IPS-NIHi7 (cell line): ENCODE measurements around the gene DACT1.

Experiments
- DNase-seq: peaks from one replicate; pipeline ENCODE4 v3.0.0; 2012; ENCODE audit warnings: mixed read lengths; ENCODE audit errors: extremely low spot score

The DACT1 gene

DNA sequence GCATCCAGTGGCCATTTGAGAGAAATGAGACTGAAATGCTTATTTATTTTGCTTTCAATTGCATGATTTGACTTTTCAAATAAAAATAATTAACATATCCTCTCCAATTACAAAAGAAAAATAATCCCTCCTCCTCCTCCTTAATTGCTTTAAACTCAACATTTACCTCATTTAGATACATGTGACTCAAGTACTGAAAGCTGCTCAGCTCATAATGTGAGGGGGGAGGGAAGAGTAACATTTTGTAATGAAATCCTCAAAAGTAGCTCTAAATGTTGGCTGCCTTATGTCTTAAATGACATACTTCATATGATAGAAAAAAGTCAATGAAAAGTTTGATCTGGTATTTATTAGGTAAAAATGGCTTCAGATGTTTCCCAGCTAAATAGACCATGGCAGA is 29.0 kb downstream of the DACT1 start:
- DNase-seq: no peak

DNA sequence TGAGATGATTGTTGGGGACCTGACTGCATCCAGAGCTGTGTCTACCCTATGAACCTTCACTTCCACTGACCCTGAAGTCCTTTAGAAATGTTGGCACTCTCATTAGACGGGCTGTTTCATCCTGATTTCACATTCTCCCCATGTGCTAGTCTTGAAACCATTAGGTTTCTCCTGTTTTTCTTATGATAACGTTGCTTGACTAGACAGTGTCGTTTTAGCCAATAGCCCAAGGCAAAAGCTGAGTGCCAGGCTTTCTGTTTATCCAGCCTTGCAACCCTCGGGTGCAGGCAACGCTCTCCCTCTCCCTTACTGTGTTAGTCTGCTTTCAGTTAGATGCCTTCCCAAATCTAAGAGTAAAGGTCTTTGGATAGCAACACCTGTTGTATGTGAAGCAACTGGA is 30.1 kb downstream of the DACT1 start:
- DNase-seq: no peak

DNA sequence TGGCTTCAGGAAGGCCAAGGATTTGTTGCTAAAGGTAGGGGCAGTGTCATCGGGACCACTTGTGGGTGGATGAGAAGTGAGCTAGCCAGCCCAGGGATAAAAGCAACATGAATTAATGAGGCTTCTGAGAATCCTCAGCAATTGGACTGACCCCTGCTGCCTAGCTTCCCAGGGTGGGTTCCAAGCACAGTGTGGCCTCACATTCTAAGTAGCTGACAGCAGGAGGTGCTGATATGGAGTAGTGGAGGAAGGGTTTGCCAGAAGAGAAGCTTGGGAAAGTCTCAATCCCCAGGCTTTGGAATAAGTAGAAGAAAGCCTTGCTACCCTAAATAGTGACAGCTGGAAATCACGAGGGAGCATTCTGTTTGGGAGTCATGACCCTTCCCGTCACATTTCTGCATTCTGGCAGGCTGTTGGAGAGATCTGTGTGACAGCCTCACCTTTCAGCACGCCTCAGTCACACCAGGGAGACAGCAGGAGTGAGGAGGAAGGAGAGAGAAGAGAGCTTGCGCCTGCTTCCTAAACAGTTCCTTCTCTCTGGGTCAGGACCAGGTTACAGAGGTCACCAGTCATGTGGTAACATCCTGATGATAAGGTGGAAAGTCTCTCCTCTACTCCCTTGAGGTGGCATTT is 31.2 kb downstream of the DACT1 start:
- DNase-seq: no peak

DNA sequence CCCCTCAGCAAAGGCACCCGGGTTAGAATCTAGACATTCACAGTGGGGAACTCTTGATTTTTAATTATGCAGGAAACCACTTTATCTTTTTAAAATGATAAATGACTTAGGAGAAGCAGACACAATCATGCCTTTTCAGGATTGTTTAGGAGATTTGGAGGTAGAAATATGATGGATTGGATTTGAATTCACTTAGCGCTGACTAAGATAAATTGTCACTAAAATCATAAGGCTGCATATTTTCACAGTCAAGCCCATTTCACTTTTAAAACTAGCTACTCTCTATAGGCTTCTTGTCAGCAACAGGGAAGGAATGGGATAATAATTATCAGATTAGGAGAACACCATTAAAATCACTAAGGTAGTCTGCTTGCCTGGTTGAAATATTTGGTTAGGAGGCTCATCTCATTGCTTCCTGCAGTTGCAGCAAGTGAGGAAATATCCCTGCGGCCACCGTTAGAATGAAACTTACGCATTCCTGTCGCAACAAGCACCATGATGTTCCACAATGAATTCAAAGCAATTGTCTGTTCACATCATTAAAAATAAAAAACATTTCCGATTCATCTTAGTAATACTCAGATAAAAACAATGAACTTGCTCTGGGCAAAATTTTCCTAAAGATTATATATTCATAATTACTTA is 31.9 kb downstream of the DACT1 start:
- no peak for DNase-seq

DNA sequence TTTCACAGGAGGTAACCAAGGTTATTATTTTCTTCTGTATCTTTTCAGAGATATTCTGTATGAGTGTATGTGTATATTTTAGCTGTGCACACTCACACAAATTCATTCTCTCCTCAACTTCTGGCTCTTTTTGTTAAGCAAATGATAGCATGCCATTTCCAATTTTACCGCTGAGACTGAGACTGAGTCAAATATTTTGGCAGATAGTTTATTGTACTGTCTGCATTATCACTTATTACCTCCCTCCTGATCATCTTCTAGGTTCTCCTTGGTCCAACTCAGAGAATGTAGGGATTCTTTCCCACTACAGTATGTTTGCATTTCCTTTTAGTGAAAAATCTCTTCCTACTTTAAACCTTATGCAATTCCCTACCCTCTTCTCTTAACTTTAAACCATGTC is 33.3 kb downstream of the DACT1 start:
- DNase-seq: no peak

DNA sequence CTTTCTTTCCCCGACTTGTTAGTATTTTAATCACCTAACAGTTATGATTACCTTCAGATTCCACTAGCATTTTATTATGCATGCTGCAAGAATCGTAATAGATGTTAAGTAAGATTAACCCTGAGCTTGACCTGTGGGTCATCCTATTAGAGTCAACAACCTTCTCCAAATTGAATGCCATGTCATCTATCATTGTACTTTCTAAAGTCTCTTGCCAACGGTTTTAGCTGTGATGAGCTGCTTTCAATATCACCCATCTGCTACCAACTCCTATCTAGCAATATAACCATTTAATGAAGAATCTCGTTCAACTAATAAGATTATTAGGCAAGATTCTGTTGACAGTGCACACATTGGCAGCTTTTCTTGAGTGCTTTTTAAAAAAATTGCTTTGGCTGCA is 33.7 kb downstream of the DACT1 start:
- no peak for DNase-seq

DNA sequence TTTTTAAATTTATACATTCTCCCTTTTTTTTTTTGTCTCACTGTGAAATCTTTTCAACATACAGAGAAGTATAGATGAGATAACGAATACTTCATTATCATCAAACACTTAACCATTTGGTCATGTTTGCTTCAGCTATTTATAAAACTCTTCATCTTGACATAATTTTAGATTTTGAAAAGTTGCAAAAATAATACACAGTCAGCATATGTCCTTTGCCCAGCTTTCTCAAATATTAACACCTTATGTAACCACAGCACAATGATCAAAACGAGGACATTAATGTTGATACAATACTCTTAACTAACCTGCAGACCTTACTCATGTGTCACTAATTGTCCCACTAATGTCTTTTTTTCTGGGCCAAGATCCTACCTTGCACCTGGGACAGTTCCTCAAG is 36.0 kb downstream of the DACT1 start:
- no peak for DNase-seq

DNA sequence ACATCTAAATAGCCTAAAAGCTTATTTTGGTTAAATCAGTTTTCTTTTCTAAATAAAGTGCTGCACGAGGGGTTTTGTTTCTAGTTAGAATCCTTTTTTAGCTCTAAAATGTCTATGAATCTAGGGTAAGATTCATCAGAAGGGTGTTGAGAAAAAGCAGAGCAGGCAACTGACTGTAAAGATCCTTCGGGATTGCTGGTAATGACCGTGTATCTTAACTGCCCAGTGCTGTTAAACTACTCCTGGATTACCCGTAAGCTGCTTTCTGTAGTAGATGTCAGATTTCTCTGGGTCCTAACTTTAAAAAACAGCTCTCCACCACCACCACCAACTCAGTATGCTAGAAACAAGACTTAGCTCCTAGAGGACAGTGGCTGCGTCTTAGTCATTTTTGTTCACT is 39.2 kb downstream of the DACT1 start:
- DNase-seq: no peak

DNA sequence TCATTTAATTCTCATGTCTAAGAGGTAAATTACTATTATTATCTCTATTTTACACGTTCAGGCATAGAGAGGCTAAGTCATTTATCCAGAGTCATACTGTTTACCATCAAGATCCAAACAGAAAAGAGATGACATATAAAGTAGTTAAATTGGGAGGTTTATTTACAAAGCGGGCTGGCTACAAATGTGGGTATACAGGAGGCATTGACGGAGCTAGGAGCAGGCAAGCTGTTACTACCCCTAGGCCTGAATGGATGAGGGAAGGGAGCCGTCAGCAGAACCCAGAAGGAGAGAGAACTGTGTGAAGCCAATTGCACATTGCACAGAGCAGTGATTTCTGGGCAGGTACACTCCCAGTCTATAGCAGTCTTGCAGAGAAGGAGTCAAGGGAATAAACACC is 39.8 kb downstream of the DACT1 start:
- DNase-seq: no peak

DNA sequence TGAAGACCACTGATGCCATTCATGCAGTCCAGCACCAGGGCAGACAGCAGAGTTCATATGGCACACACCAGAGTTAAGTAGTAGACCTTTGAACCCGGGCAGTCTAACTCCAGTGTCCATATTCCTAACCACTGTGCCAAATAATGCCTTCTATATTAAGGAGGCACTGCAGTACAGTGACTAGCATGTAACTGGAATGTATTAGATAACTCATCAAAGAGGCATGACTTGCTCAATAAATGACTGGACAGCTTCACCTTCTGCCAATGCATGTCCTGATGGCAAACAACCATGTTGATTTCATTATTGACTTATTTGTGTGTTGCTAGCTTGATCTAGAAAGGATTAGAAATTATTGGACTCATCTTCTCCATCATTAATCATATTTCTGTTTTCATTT is 40.2 kb downstream of the DACT1 start:
- no peak for DNase-seq

DNA sequence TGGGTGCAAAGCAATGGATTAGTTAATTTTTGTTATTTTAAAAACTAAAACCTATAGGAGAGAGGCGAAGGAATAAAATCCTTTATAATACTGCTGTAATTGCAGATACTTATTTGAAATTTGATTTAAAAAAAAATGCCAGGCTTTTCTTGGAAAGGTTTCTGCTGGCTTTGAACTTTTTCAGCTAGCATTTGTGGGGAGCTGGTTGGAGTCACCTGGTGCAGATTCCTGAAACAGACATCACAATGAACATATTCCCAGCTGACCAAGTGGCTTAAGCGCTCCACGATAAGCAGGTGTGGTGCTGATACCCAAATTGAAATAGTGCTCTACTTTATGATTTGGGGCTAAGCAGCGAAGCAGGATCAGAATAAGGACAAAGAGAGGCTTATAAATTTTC is 42.9 kb downstream of the DACT1 start:
- DNase-seq: no peak

DNA sequence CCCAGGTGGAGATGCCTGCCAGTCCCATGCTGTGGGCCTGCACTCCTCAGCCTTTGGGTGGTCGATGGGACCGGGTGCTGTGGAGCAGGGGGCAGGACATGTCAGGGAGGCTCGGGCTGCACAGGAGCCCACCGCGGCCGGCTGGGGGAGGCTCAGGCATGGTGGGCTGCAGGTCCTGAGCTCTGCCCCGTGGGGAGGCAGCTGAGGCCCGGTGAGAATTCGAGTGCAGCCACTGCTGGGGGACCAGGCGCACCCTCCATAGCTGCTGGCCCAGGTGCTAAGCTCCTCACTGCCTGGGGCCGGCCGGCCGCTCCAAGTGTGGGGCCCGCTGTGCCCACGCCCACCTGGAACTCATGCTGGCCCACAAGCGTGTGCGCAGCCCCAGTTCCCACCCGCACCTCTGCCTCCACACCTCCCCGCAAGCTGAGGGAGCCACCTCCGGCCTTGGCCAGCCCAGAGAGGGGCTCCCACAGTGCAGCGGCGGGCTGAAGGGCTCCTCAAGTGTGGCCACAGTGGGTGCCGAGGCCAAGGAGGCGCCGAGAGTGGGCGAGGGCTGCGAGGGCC is 49.6 kb downstream of the DACT1 start:
- no peak for DNase-seq

DNA sequence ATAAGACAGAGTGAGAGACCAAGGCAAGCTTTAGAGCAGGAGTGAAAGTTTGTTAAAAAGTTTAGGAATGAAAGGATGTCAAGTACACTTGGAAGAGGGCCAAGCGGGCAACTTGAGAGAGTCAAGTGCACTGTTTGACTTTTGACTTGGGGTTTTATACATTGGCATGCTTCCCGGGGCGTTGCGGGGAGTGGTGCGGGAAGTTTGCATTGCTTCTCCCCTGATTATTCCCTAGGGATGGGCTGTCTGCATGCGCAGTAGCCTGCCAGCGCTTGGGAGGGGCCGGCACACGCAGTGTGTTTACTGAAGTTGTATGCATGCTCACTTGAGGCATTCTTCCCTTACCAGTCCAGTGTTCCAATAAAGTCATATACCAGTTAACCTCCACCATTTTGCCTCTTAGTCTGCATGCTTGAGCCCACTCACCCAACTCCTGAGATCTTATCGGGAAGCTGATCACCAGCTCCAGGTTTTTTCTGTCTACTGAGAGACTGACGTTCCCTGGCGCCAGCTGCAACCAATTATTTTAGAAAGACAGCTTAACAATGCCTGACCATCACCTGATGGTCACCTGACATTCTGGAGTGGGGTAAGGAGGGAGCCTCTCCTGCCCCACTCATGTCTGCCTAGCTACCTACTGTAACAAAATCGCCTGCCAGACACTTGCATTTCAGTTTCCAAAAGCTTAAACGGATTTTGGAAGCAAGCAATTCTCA is 53.2 kb downstream of the DACT1 start:
- DNase-seq: no peak

DNA sequence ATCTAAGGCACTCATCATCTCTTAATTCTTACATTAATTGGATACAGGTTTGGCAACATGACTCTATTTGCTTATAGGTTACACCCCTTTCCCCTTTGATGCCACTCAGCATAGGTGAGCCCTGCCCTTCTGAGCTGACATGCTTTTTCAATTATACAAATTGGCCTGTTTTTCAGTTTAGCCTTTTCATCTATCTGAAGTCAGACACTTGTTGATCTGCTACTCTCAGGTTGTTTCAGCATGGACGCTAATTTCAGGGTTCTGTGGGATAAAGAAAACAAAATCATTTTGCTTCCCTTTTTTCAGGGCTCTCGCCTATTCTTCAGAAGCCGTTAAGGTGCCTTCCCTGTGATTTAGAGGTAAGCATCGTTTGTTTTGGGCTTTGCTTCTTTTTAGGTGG is 55.3 kb downstream of the DACT1 start:
- no peak for DNase-seq

DNA sequence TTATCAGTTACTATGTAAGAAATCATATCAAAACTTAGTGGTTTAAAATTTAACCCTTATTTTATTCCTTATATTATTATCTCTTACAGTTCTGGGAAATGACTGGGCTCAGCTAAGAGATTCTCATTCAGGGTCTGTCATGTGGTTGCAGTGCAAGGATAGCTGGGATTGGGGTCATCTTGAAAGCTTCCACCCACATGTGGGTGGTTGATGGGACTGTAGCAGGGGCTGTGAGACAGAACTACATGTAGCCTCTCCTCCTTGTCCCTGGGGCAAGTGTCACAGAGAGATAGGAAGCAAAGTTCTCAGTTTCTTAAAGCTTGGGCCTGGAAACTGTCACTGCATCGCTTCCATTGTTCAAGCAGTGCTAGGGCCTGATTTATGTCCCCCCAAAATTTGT is 57.8 kb downstream of the DACT1 start:
- DNase-seq: no peak

DNA sequence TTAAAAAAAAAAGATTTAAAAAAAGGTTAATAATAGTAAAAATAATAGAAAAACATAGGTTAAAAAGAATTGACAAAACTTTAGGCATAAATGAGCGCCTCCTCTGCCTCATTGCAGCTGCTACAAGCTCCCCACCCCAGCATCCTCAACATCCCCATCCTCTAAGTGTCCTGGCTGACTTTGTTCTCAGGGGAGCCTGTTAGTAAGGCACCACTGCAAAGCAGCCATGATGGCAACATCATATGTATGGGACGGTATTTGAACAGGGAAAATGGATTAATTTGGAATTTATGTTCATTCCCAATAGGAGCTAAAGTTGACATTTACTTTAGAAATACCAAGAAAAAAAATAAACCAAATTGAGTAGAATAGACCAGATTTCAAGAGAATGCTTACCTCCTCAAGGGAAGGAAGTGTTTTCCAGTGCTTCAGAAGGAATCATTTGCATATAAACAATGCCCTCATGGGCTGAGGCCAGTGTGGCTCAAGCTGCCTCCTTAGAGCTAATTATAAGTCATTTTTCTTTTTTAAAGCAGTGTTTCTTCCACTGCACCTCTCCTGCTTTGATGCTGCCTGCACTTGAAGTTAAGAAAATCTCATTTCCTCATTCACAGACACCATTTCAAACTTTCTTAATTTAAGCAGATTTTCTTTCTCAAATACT is 59.6 kb downstream of the DACT1 start:
- no peak for DNase-seq
